Femur (tissue), 1 donor: ENCODE results near the gene SEMA3C.

Experiments used
- DNase-seq: peaks from one replicate; pipeline ENCODE4 v3.0.0-alpha.2; 2017

The SEMA3C gene

DNA sequence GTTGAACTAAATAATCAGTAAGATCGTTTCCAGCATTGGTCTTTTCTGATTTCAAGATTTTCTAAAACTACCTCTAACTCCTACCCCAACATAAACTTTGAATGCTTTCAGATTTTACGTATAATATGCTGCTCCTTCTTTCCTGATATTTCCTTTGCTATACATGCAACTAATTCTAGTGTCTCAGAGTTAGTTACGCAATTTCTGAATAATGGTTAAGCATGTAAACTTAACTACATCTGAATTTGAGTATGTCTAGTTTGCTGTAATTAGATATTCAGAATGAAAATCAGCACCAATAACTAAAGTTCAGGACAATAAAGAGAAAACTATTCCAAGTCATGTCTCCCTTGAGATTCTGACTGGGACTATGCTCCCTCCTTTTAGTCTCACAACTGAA is 71.0 kb downstream of the SEMA3C start:
- no peak for DNase-seq

DNA sequence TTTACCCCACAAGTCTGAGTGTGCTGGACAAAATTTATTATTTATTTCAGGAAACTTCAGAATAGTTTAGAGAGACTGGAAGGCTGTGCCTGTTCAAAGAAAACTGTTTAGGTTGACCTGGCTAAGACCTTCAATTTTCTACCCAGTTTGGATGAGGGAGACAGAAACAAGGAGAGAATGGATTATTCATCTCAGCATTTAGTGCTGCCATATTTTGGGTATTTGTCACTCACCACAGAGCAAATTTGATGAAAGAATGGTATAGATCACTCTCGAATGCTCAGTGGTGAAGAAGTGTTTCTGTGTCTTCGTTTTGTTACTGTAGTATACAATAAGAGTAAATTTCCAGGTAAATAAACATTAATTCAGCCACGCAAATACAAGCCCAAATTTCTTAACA is 71.8 kb downstream of the SEMA3C start:
- no peak for DNase-seq

GRCh38 chr7:80844916-80845315 is 73.9 kb downstream of the SEMA3C start:
- DNase-seq = no peak

- DNase-seq = no peak
Observed at GRCh38 chr7:80843018-80843677, 75.7 kb downstream of the SEMA3C start.

DNA sequence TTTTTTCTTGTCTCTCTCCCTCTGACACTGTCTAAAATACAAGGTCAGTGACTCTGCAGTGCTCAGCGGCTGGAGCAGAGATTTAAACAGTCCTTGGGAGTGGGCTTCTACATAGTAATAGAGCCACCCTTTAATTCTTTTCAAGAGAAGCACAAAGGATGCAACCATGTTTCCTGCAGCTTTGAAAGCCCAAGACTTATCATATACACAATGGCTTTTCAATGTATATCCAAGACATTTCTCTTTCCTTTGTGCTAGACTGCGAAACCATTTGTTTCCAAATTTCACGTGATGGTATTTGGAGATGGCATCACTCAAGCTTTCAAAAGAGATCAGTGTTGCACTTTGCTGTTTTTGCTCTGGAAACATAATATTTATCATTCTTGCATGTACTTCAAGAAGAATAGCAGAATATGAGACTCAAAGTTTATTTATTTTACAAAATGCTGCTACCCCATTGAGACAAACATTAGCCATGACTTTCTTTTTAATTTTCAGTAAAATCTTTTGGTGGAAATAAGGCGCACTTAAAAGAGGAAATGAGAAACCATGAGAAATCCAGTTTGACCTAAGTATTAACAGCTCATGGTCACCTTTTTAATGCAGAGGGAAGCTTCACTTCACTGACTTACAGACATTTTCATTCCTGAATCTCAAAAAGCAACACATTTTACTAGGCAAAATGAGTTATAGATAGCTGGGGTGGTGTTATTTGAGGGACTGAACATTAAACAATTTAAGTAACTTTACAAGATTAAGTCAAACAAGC is 76.6 kb downstream of the SEMA3C start:
- no peak for DNase-seq

- DNase-seq = no peak
Observed at GRCh38 chr7:80841423-80841955, 77.4 kb downstream of the SEMA3C start.

DNA sequence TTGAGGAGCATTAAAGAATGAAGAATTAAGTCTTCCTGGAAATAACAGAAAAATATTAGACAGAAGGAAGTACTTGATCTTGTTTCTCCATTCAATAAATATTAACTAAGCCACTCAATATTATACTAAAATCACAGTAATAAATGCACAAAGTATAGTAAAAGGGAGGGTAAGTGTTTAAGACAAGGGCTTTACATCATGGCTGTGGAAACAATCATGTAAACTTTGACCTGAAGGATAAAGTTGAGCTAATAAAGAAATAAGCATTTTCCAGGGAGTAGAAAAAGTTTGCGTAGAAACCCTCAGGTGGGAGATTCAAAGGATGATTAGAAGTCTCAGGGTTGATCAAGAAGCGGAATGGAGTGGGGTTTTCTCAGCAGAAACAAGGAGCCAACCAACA is 78.2 kb downstream of the SEMA3C start:
- no peak for DNase-seq

DNA sequence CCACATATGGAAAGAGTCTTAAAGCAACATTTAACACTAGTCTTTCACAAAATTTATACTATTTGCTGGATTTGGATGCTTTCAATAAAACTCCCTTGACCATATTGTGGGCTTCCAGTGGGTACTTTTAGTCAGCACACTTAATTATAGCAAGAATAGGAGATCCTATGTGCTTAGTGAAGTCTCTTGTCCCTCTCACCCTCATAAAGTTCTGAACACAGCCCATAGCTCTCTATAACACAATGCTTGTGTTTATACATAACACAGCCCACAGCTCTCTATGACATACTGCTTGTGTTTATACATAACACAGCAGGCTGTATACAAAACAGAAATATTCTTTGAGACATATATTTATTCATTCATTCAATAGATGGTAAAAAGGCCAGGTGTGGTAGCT is 79.0 kb downstream of the SEMA3C start:
- DNase-seq = no peak

DNA sequence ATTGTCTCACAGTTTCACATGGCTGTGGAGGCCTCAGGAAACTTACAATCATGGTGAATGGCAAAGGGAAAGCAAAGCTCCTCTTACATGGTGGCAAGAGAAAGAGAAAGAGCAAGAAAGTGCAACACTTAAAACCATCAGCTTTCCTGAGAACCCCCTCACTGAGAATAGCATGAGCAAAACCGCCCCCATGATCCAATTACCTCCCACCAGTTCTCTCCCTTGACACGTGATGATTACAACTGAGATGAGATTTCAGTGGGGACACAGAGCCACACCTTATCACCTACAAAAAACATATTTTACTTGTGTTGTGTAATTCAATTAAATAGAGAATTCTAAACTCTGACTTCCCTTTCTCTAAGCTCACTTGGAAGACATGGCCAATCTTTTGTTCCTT is 80.2 kb downstream of the SEMA3C start:
- no peak for DNase-seq

GRCh38 chr7:80837345-80837744 is 81.5 kb downstream of the SEMA3C start:
- DNase-seq = no peak

DNA sequence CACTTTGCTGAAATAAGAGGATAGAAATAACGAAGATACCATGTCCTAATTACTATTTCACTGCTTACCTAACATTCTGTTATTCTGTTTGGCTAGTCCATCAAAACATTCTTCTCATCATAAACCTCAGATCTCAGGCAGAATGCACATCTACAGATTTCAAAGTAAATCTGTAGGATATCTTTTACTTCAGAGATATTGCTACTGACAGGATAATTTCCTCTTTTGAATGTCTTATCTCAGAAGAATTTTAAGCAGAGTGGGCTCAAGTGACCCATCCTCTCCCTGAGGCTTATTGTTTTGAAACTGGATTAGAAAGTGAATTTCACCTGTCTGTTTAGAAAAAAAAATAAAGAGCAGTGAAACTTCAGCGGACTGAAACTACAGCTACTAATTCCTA is 83.6 kb downstream of the SEMA3C start:
- DNase-seq = no peak

DNA sequence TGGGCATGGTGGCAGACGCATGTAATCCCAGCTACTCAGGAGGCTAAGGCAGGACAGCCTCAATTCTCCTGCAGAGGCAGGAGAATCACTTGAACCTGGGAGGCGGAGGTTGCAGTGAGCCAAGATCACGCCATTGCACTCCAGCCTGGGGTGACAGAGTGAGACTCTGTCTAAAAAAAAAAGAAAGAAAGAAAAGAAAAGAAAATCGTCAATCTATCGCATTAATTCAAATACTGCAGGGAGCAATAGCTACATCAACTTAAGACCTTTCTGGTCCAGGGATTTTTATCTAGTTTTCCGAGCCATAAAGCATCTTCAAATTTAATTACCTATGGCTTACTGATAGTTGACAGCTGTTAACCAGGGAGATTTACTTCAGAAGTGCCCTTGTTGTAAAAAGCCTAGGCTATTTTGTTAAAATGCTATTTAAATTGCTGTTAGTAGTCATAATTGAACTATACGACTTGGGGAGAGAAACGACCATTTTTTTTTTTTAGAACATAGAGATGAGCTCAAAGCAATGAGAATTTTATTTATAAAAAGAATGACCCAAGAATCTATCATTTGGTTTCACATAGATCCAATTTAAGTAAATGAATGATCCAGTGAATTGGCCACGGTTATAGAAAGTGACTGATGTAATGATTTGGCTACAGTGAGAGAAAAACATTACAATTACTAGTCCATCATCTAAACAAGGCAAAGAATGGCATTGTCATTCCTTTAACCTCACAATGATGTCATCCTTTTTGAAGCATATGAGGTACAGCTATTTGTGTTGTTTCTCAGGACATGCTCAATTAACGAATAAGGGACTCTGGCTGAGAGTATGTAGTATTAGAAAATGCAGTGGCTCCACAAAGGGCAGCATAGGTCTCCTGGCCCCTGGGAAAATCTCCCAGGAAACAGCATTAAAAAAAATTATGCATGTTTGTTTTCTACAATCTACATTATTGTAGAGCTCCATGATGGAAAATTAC is 85.3 kb downstream of the SEMA3C start:
- no peak for DNase-seq

GRCh38 chr7:80832006-80832405 is 86.8 kb downstream of the SEMA3C start:
- DNase-seq = no peak

DNA sequence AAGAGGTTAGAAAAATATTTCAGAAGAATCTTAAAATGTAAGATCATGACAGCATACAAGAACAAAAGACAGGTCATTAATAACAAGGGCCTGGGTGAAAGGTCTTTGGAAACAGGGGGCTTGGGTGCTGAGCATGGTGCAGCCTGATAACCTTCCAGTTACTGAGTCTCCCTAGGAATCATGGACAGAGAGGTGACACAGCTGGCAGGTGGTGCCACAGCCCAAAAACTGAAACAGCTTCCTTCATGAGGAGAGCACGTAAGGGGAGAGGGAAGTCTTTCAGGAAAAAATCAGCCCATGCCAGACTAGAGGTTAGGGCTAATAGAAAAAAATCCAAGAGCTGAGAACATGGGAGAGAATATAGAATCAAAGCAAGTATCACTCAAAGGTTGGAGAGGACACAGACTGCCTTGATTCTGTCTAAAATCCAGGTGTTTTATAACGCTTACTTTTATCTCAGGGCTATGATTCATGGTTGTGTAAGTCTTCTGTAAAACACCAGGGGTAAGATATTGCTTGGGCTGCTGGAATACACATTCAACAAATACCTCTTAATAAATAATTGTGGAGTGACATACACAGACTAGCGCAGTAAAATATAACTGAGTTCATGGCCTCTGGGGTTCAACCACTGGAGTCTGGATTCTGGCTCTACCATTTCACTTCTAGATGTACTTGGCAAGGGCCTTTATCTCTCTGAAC is 88.1 kb downstream of the SEMA3C start:
- no peak for DNase-seq

- no peak for DNase-seq
Observed at GRCh38 chr7:80830010-80830409, 88.8 kb downstream of the SEMA3C start.

- no peak for DNase-seq
Observed at GRCh38 chr7:80829527-80829926, 89.3 kb downstream of the SEMA3C start.

GRCh38 chr7:80827239-80827633 is 91.6 kb downstream of the SEMA3C start:
- no peak for DNase-seq

DNA sequence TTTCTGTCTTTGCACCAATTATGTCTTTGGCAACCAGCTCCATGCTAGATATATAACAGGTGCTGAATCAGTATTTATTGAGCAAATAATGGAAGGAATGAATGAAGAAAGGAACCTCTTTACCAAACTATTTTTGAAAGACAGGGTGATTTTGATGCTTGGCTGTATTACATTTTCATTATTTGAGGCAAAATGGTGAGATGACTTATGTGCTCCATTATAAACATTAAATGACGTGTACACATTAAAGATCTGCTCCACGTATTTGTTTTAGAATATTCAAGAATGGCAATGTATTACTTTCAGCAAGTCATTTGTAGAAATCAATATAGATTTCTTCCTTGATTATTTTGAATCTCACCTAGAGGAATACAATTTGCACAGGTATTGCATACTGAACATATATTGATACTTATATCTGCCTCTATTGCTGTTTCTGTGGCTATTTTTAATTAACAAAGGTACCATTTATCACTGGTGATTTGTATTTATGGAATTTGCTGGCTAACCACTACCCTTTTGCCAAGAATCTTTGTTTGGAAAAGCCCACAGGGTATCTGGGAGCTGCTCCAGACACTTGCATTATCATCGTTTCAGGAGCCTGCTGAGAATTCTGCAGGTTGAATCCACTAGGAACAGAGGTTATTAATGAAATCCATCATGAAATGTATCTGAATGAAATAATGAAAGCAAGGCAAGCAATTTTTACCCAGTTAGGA is 92.2 kb downstream of the SEMA3C start:
- DNase-seq = no peak

GRCh38 chr7:80825499-80825898 is 93.4 kb downstream of the SEMA3C start:
- no peak for DNase-seq

GRCh38 chr7:80824253-80824652 is 94.6 kb downstream of the SEMA3C start:
- no peak for DNase-seq

DNA sequence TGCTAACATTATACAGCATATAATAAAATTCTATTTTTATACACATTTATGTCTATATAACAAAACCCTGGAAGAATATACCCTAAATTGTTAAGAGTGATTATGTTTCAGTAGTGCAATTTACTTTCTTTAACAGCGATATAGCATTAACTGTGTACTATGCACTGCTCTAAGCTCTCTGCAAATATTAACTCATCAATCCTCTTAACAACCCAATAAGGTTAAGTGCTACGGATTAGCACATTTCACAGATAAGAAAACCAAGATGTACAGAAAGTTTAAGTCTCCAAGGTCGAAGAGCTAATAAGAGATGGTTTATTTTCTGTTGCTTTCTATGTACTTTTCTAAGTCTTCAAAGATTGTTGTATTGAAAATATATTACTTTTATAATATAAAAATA is 95.8 kb downstream of the SEMA3C start:
- DNase-seq = no peak

DNA sequence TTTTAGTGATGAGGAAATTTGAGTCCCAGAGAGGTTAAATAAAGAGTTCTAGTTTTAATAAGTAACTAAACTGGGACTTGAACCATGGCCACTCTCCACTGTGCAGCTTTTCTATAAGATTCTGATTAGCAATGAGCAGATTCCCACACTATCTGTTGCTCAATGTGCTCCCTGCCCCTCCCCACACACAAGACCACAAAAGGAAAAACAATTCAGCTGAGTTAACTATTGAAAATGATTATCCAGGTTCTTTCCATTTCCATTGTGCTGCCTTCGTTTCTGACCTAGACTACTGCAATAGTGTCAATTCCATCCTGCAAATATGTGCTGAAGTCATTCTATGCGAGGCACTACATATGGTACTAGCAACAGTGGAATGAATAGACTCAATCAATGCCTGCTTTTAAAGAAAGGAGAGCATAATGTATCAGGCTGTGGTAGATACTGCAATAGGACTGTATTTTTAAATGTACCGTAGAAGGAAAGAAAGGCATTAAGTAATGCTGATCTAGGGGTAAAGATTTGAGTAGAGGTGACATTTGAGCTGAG is 97.0 kb downstream of the SEMA3C start:
- no peak for DNase-seq
